ENCODE data around the gene HPSE2. TPM values are rescaled to one million over a fixed set of nuclear protein-coding genes. Genes with fewer than 3 reads are reported as not detected.

HPSE2 gene
- total RNA-seq, 1 experiment from 2014 or later, result not detected

GRCh38 chr10:98528805-98529183 is 706.9 kb downstream of the HPSE2 start:
- BruUV-seq (replicated peaks), result no TSS peak
- Mint-ChIP-seq H3K27ac (ENCODE audit: unreplicated experiment) (no peak overlapping the region), H3K9me3 (ENCODE audit: unreplicated experiment) (no peaks in the 10 kb centered on the region), H3K4me1 (ENCODE audit: low read depth, unreplicated experiment) (no peaks in the 10 kb centered on the region), H3K27me3 (ENCODE audit: insufficient read depth, unreplicated experiment) (peaks cover 4% of the 10 kb centered on the region), H3K36me3 (ENCODE audit: insufficient read depth, unreplicated experiment) (no peaks in the 10 kb centered on the region), H3K4me3 (ENCODE audit: unreplicated experiment) (no peak overlapping the region)
- TF ChIP-seq, protein P1, sequence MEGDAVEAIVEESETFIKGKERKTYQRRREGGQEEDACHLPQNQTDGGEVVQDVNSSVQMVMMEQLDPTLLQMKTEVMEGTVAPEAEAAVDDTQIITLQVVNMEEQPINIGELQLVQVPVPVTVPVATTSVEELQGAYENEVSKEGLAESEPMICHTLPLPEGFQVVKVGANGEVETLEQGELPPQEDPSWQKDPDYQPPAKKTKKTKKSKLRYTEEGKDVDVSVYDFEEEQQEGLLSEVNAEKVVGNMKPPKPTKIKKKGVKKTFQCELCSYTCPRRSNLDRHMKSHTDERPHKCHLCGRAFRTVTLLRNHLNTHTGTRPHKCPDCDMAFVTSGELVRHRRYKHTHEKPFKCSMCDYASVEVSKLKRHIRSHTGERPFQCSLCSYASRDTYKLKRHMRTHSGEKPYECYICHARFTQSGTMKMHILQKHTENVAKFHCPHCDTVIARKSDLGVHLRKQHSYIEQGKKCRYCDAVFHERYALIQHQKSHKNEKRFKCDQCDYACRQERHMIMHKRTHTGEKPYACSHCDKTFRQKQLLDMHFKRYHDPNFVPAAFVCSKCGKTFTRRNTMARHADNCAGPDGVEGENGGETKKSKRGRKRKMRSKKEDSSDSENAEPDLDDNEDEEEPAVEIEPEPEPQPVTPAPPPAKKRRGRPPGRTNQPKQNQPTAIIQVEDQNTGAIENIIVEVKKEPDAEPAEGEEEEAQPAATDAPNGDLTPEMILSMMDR (IDR thresholded peaks at IDR 0.05; ENCODE audit: insufficient read depth in 1 of 2, low read depth in 1 of 2, low read length in 1 of 2, severe bottlenecking in 1 of 2, unreplicated experiment in 1 of 2), result no peak
- POLR2A ChIA-PET, result no interaction called here
- H3K9me3 ChIP-seq, result no peaks in the 10 kb centered on the region
- no peaks in the 10 kb centered on the region for H3K27me3 ChIP-seq (replicated peaks; ENCODE audit: control insufficient read depth, insufficient read depth, low read length)
- no peak for DNase-seq
- H3K4me1 ChIP-seq, result no peaks in the 10 kb centered on the region
- intact Hi-C loops (cut with micrococcal nuclease; ENCODE audit: unreplicated experiment), result no loop called here
- H3K4me3 ChIP-seq (ENCODE audit: low read depth, low read length), result no peak overlapping the region
- CTCF ChIA-PET, result no interaction called here
- no peaks in the 10 kb centered on the region for H3K36me3 ChIP-seq (ENCODE audit: control insufficient read depth, insufficient read depth, low read length)

- H3K4me3 Mint-ChIP-seq (ENCODE audit: unreplicated experiment), result no peak overlapping the region
- intact Hi-C loops (cut with micrococcal nuclease; ENCODE audit: unreplicated experiment), result no loop called here
- ChIA-PET POLR2A (no interaction called here), CTCF (no interaction called here)
- H3K27ac Mint-ChIP-seq (ENCODE audit: unreplicated experiment), result no peak overlapping the region
- Histone ChIP-seq H3K4me1 (no peaks in the 10 kb centered on the region), H3K36me3 (ENCODE audit: control insufficient read depth, insufficient read depth, low read length) (no peaks in the 10 kb centered on the region), H3K4me3 (ENCODE audit: low read depth, low read length) (no peak overlapping the region), H3K27me3 (replicated peaks; ENCODE audit: control insufficient read depth, insufficient read depth, low read length) (no peaks in the 10 kb centered on the region), H3K9me3 (no peaks in the 10 kb centered on the region)
- TF ChIP-seq, protein P1 (IDR thresholded peaks at IDR 0.05; ENCODE audit: insufficient read depth in 1 of 2, low read depth in 1 of 2, low read length in 1 of 2, severe bottlenecking in 1 of 2, unreplicated experiment in 1 of 2), result no peak
- peaks cover 7% of the 10 kb centered on the region for H3K27me3 Mint-ChIP-seq (ENCODE audit: insufficient read depth, unreplicated experiment)
- no peak for DNase-seq
- no TSS peak for BruUV-seq (replicated peaks)
- H3K9me3 Mint-ChIP-seq (ENCODE audit: unreplicated experiment), result no peaks in the 10 kb centered on the region
- H3K4me1 Mint-ChIP-seq (ENCODE audit: low read depth, unreplicated experiment), result no peaks in the 10 kb centered on the region
- H3K36me3 Mint-ChIP-seq (ENCODE audit: insufficient read depth, unreplicated experiment), result no peaks in the 10 kb centered on the region
Measured at GRCh38 chr10:98528166-98528804, 707.4 kb downstream of the HPSE2 start.

DNA sequence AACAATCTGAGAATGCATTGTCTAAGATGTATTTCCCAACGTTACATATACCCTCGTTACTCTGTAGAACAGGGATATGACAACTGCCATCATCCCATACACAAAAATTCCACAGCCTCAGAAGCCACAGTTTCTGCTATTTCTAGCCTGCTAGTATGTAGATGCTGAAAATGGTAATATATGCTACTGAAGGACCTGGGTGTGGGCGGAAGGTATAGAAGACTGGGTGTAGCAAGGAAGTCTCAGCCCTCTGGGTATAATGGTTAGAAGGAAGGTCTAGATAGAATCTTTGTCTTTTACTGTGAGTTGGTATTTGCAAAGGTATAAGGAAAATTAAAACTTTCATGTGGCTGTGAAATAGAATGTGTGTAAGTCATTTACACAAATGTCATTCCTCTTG is 709.7 kb downstream of the HPSE2 start:
- TF ChIP-seq, protein P1 (IDR thresholded peaks at IDR 0.05; ENCODE audit: insufficient read depth in 1 of 2, low read depth in 1 of 2, low read length in 1 of 2, severe bottlenecking in 1 of 2, unreplicated experiment in 1 of 2), result no peak
- Mint-ChIP-seq H3K27me3 (ENCODE audit: insufficient read depth, unreplicated experiment) (peaks cover 7% of the 10 kb centered on the region), H3K4me3 (ENCODE audit: unreplicated experiment) (no peak overlapping the region), H3K4me1 (ENCODE audit: low read depth, unreplicated experiment) (no peaks in the 10 kb centered on the region), H3K9me3 (ENCODE audit: unreplicated experiment) (no peaks in the 10 kb centered on the region), H3K36me3 (ENCODE audit: insufficient read depth, unreplicated experiment) (no peaks in the 10 kb centered on the region), H3K27ac (ENCODE audit: unreplicated experiment) (no peak overlapping the region)
- Histone ChIP-seq H3K9me3 (no peaks in the 10 kb centered on the region), H3K4me3 (ENCODE audit: low read depth, low read length) (no peak overlapping the region), H3K4me1 (no peaks in the 10 kb centered on the region), H3K27me3 (replicated peaks; ENCODE audit: control insufficient read depth, insufficient read depth, low read length) (no peaks in the 10 kb centered on the region), H3K36me3 (ENCODE audit: control insufficient read depth, insufficient read depth, low read length) (no peaks in the 10 kb centered on the region)
- intact Hi-C loops (cut with micrococcal nuclease; ENCODE audit: unreplicated experiment), result no loop called here
- DNase-seq, result no peak
- BruUV-seq (replicated peaks), result no TSS peak
- POLR2A ChIA-PET, result no interaction called here
- CTCF ChIA-PET, result no interaction called here

Measured in Caco-2 (cell line).